GM21576 (cell line): ENCODE results near the gene OR1I1.

Experiments
- ATAC-seq: cut with Tn5 transposase; IDR thresholded peaks from one replicate; pipeline ENCODE4 v1.9.1; 2021; ENCODE audit warnings: mild to moderate bottlenecking, moderate library complexity; ENCODE audit not compliant: unreplicated experiment

The OR1I1 gene

GRCh38 chr19:15116856-15117255 lies 34.8 kb downstream of the OR1I1 start:
- no peak for ATAC-seq

- ATAC-seq, result no peak
Observed at GRCh38 chr19:15118248-15118647, 36.2 kb downstream of the OR1I1 start.

GRCh38 chr19:15118789-15119494 lies 36.9 kb downstream of the OR1I1 start:
- no peak for ATAC-seq

GRCh38 chr19:15120135-15121026 lies 38.4 kb downstream of the OR1I1 start:
- no peak for ATAC-seq

- no peak for ATAC-seq
Observed at GRCh38 chr19:15122331-15123030, 40.5 kb downstream of the OR1I1 start.

- ATAC-seq, result no peak
Observed at GRCh38 chr19:15123031-15123890, 41.2 kb downstream of the OR1I1 start.

GRCh38 chr19:15123900-15124299 lies 41.9 kb downstream of the OR1I1 start:
- ATAC-seq, result no peak

- no peak for ATAC-seq
Observed at GRCh38 chr19:15124572-15125231, 42.7 kb downstream of the OR1I1 start.

GRCh38 chr19:15125232-15126067 lies 43.4 kb downstream of the OR1I1 start:
- ATAC-seq, result peak; percentile 74

- ATAC-seq, result no peak
Observed at GRCh38 chr19:15126131-15126910, 44.3 kb downstream of the OR1I1 start.

GRCh38 chr19:15128162-15128770 lies 46.3 kb downstream of the OR1I1 start:
- no peak for ATAC-seq

GRCh38 chr19:15129856-15130585 lies 48.0 kb downstream of the OR1I1 start:
- ATAC-seq, result no peak

- ATAC-seq, result no peak
Observed at GRCh38 chr19:15136234-15136954, 54.4 kb downstream of the OR1I1 start.

- ATAC-seq, result no peak
Observed at GRCh38 chr19:15137777-15138176, 55.8 kb downstream of the OR1I1 start.

GRCh38 chr19:15138427-15138826 lies 56.4 kb downstream of the OR1I1 start:
- no peak for ATAC-seq

- ATAC-seq, result no peak
Observed at GRCh38 chr19:15141143-15141542, 59.1 kb downstream of the OR1I1 start.

GRCh38 chr19:15142313-15142712 lies 60.3 kb downstream of the OR1I1 start:
- no peak for ATAC-seq
